SU-DHL-6 (cell line): ENCODE results near the gene RAPSN.
"Not testable (repeated sequence)": the region's sequence is repeated elsewhere in the genome, so short reads cannot be mapped to it uniquely, and the experiment has no call there.

Experiments
- H2AFZ ChIP-seq: fragments of 200-600 bp; sonication (generic); 2 replicates; pipeline ENCODE4 v1.6.1; 2014; ENCODE audit warnings: low read depth, mild to moderate bottlenecking, moderate library complexity, mixed read lengths, antibody characterized with exemption, low read length; ENCODE audit not compliant: severe bottlenecking
- H3F3A ChIP-seq: fragments of 200-600 bp; shearing (Covaris generic); 2 replicates; pipeline ENCODE4 v1.6.0; 2016; ENCODE audit warnings: antibody characterized with exemption, mild to moderate bottlenecking; ENCODE audit not compliant: insufficient read depth
- H3K27ac ChIP-seq: fragments of 200-600 bp; sonication (generic); 2 replicates; pipeline ENCODE4 v1.5.1; 2016; ENCODE audit warnings: low read depth, mild to moderate bottlenecking, low read length, moderate library complexity, mixed read lengths
- H3K27me3 ChIP-seq: fragments of 200-600 bp; sonication (generic), shearing (Covaris generic); 2 replicates; pipeline ENCODE4 v1.6.0; 2014; ENCODE audit warnings: mild to moderate bottlenecking, low read length
- H3K36me3 ChIP-seq: fragments of 200-600 bp; sonication (generic); 2 replicates; pipeline ENCODE4 v1.6.1; 2014; ENCODE audit warnings: mild to moderate bottlenecking, low read length, mixed read lengths
- H3K4me2 ChIP-seq: fragments of 300-600, 200-600 bp; shearing (Covaris generic), sonication (generic); 2 replicates; pipeline ENCODE4 v1.6.0; 2014; ENCODE audit warnings: low read length, low read depth, mild to moderate bottlenecking; ENCODE audit not compliant: poor library complexity, severe bottlenecking
- H3K4me3 ChIP-seq: fragments of 200-600 bp; sonication (generic); 2 replicates; pipeline ENCODE4 v1.5.1; 2014; ENCODE audit warnings: antibody characterized with exemption, low read length, mild to moderate bottlenecking, mixed read lengths; ENCODE audit not compliant: insufficient read depth, poor library complexity, severe bottlenecking
- H3K79me2 ChIP-seq: fragments of 200-600 bp; sonication (generic); 2 replicates; pipeline ENCODE4 v1.6.1; 2014; ENCODE audit warnings: mild to moderate bottlenecking, low read length, moderate library complexity; ENCODE audit not compliant: insufficient read depth
- H3K9ac ChIP-seq: fragments of 200-600 bp; sonication (generic); 2 replicates; pipeline ENCODE4 v1.7.0; 2014; ENCODE audit warnings: mild to moderate bottlenecking, low read length
- H3K9me2 ChIP-seq: fragments of 200-600 bp; sonication (generic); replicated peaks from 2 replicates; pipeline ENCODE4 v1.6.1; 2014; ENCODE audit warnings: low read length; ENCODE audit not compliant: insufficient read depth
- H3K9me3 ChIP-seq: fragments of 200-600 bp; sonication (generic); 2 replicates; pipeline ENCODE4 v1.6.1; 2014; ENCODE audit warnings: low read length, mixed read lengths; ENCODE audit not compliant: insufficient read depth
- H4K20me1 ChIP-seq: fragments of 200-600 bp; sonication (generic); 2 replicates; pipeline ENCODE4 v1.6.1; 2014; ENCODE audit warnings: low read depth, mild to moderate bottlenecking, antibody characterized with exemption, low read length, moderate library complexity, mixed read lengths
- CTCF ChIP-seq: fragments of 200-600 bp; sonication (generic); IDR thresholded peaks from one replicate; pipeline ENCODE4 v1.5.1; 2017; ENCODE audit warnings: antibody characterized with exemption, mild to moderate bottlenecking, low read length, moderate library complexity; ENCODE audit not compliant: insufficient read depth, poor library complexity, severe bottlenecking
- EZH2phosphoT487 ChIP-seq: fragments of 200-600 bp; sonication (generic), shearing (Covaris generic); conservative IDR thresholded peaks from 2 replicates; pipeline ENCODE4 v1.6.1; 2018; ENCODE audit warnings: mild to moderate bottlenecking, antibody characterized with exemption, low read length, moderate library complexity, mixed read lengths

The RAPSN gene

GRCh38 chr11:47460571-47461235 is 11.8 kb upstream of the RAPSN start:
- no peak overlapping the region for H3K27ac ChIP-seq
- no peak overlapping the region for H3K4me2 ChIP-seq
- H3K9ac ChIP-seq: no peak overlapping the region
- TF ChIP-seq EZH2phosphoT487: no peak
- no peak for TF ChIP-seq CTCF
- no peaks in the 10 kb centered on the region for H3K9me2 ChIP-seq
- H4K20me1 ChIP-seq: no peaks in the 10 kb centered on the region
- H3K36me3 ChIP-seq: no peaks in the 10 kb centered on the region
- H3F3A ChIP-seq: no peaks in the 10 kb centered on the region
- no peaks in the 10 kb centered on the region for H3K9me3 ChIP-seq
- H3K27me3 ChIP-seq: no peaks in the 10 kb centered on the region
- H2AFZ ChIP-seq: no peak overlapping the region
- H3K79me2 ChIP-seq: no peaks in the 10 kb centered on the region
- H3K4me3 ChIP-seq: no peak overlapping the region

- not testable (repeated sequence) for H3K9me2 ChIP-seq, H4K20me1 ChIP-seq, H3K9ac ChIP-seq, H3K27me3 ChIP-seq, H3K36me3 ChIP-seq, H3K9me3 ChIP-seq, H2AFZ ChIP-seq, H3F3A ChIP-seq, H3K79me2 ChIP-seq, H3K4me2 ChIP-seq, H3K4me3 ChIP-seq, H3K27ac ChIP-seq
- peak; percentile 79 for TF ChIP-seq CTCF
Observed at GRCh38 chr11:47454258-47454671, 5.3 kb upstream of the RAPSN start.

GRCh38 chr11:47453365-47453764 is 4.4 kb upstream of the RAPSN start:
- Histone ChIP-seq H3K9me2 (no peaks in the 10 kb centered on the region), H3F3A (no peaks in the 10 kb centered on the region), H3K9ac (no peak overlapping the region), H4K20me1 (no peaks in the 10 kb centered on the region), H3K27me3 (no peaks in the 10 kb centered on the region), H2AFZ (no peak overlapping the region), H3K79me2 (no peaks in the 10 kb centered on the region), H3K36me3 (no peaks in the 10 kb centered on the region), H3K4me3 (no peak overlapping the region), H3K4me2 (no peak overlapping the region), H3K9me3 (no peaks in the 10 kb centered on the region), H3K27ac (no peak overlapping the region)
- TF ChIP-seq CTCF: no peak
- TF ChIP-seq EZH2phosphoT487: no peak
